ENCODE data around the gene NYAP2.

The NYAP2 gene

GRCh38 chr2:225569995-225570394 is 170.5 kb downstream of the NYAP2 start:
- DNase-seq = no peak

- DNase-seq = no peak
These were observed 174.1 kb downstream of the NYAP2 start for GRCh38 chr2:225573603-225574002.

GRCh38 chr2:225574582-225575138 is 175.2 kb downstream of the NYAP2 start:
- no peak for DNase-seq

GRCh38 chr2:225581135-225581534 is 181.6 kb downstream of the NYAP2 start:
- no peak for DNase-seq

GRCh38 chr2:225581906-225582305 is 182.4 kb downstream of the NYAP2 start:
- DNase-seq = no peak

GRCh38 chr2:225582355-225583116 is 183.0 kb downstream of the NYAP2 start:
- no peak for DNase-seq

- DNase-seq = peak in 1 of 3 experiments; percentile 56
These were observed 185.3 kb downstream of the NYAP2 start for GRCh38 chr2:225584796-225585195.

- no peak for DNase-seq
These were observed 191.4 kb downstream of the NYAP2 start for GRCh38 chr2:225590932-225591331.

GRCh38 chr2:225597911-225598310 is 198.4 kb downstream of the NYAP2 start:
- no peak for DNase-seq

- DNase-seq = no peak
These were observed 198.9 kb downstream of the NYAP2 start for GRCh38 chr2:225598426-225598825.

GRCh38 chr2:225598897-225599296 is 199.4 kb downstream of the NYAP2 start:
- no peak for DNase-seq

GRCh38 chr2:225599856-225600255 is 200.3 kb downstream of the NYAP2 start:
- DNase-seq = no peak

GRCh38 chr2:225600444-225600843 is 200.9 kb downstream of the NYAP2 start:
- no peak for DNase-seq

GRCh38 chr2:225600865-225601264 is 201.4 kb downstream of the NYAP2 start:
- no peak for DNase-seq

- DNase-seq = no peak
These were observed 202.7 kb downstream of the NYAP2 start for GRCh38 chr2:225602205-225602604.

- DNase-seq = no peak
These were observed 208.6 kb downstream of the NYAP2 start for GRCh38 chr2:225608136-225608535.

- DNase-seq = no peak
These were observed 213.1 kb downstream of the NYAP2 start for GRCh38 chr2:225612636-225613035.

GRCh38 chr2:225614915-225615314 is 215.4 kb downstream of the NYAP2 start:
- DNase-seq = peak in 1 of 3 experiments; percentile 12

GRCh38 chr2:225615514-225615913 is 216.0 kb downstream of the NYAP2 start:
- DNase-seq = peak in 1 of 3 experiments; percentile 23

- DNase-seq = no peak
These were observed 216.9 kb downstream of the NYAP2 start for GRCh38 chr2:225616372-225616771.

GRCh38 chr2:225616848-225617247 is 217.3 kb downstream of the NYAP2 start:
- DNase-seq = no peak

GRCh38 chr2:225620227-225620626 is 220.7 kb downstream of the NYAP2 start:
- no peak for DNase-seq

- no peak for DNase-seq
These were observed 231.5 kb downstream of the NYAP2 start for GRCh38 chr2:225630824-225631533.

- DNase-seq = no peak
These were observed 232.8 kb downstream of the NYAP2 start for GRCh38 chr2:225632351-225632750.
